CD4-positive, alpha-beta memory T cell (primary cell): ENCODE measurements around the gene SCAPER. TPM values are rescaled to one million over a fixed set of nuclear protein-coding genes. Genes with fewer than 3 reads are reported as not detected.

Experiments
- CTCF ChIA-PET: fragments of 350-600 bp; sonication (Branson Sonifier 250); formaldehyde crosslinking; loops from one replicate; lab custom pipeline; 2021; ENCODE audit warnings: inconsistent platforms; ENCODE audit not compliant: partially characterized antibody; lab: Charles Lee
- POLR2A ChIA-PET: fragments of 350-600 bp; sonication (Branson Sonifier 250); formaldehyde crosslinking; loops from one replicate; lab custom pipeline; 2021; ENCODE audit not compliant: partially characterized antibody; lab: Charles Lee
- DNase-seq, 5 donors: peaks; one replicate each; pipeline versions ENCODE4 v3.0.0 to v3.0.0-alpha.2; 2020 to 2022; ENCODE audit warnings: mixed read lengths in 1 of 5
- H3K27ac ChIP-seq: one replicate; pipeline ENCODE4 v1.7.0; 2013; ENCODE audit warnings: low read depth, low read length
- H3K27me3 ChIP-seq: 2 replicates; pipeline ENCODE4 v1.7.0; 2013; ENCODE audit warnings: mild to moderate bottlenecking, low read length, moderate library complexity; ENCODE audit not compliant: insufficient read depth
- H3K36me3 ChIP-seq: 2 replicates; pipeline ENCODE4 v1.7.0; 2013; ENCODE audit warnings: mild to moderate bottlenecking, low read length, moderate library complexity; ENCODE audit not compliant: insufficient read depth
- H3K4me1 ChIP-seq: 2 replicates; pipeline ENCODE4 v1.7.0; 2013; ENCODE audit warnings: mild to moderate bottlenecking, low read length, moderate library complexity; ENCODE audit not compliant: insufficient read depth
- H3K4me3 ChIP-seq, 2 donors: one replicate each; pipeline ENCODE4 v1.7.0; 2013; ENCODE audit warnings: low read length in 2 of 2, mild to moderate bottlenecking in 1 of 2
- H3K9me3 ChIP-seq, 2 donors: one replicate each; pipeline ENCODE4 v1.7.0; 2013; ENCODE audit warnings: low read length in 2 of 2, control low read depth in 1 of 2; ENCODE audit not compliant: control insufficient read depth in 1 of 2
- H3K27ac Mint-ChIP-seq, 7 donors: one replicate each; pipeline ENCODE4 v1.8.0; 2020 to 2021; ENCODE audit warnings: mixed read lengths in 7 of 7, mild to moderate bottlenecking in 6 of 7, inconsistent platforms in 3 of 7, moderate library complexity in 3 of 7
- H3K27me3 Mint-ChIP-seq, 2 donors: one replicate each; pipeline ENCODE4 v1.8.0; 2020 to 2021; ENCODE audit warnings: mixed read lengths in 2 of 2
- H3K36me3 Mint-ChIP-seq, 2 donors: one replicate each; pipeline ENCODE4 v1.8.0; 2020 to 2021; ENCODE audit warnings: mixed read lengths in 2 of 2, inconsistent platforms in 1 of 2, mild to moderate bottlenecking in 1 of 2
- H3K4me1 Mint-ChIP-seq, 4 donors: one replicate each; pipeline ENCODE4 v1.8.0; 2020 to 2021; ENCODE audit warnings: mixed read lengths in 4 of 4, mild to moderate bottlenecking in 1 of 4
- H3K4me3 Mint-ChIP-seq, 8 donors: one replicate each; pipeline ENCODE4 v1.8.0; 2020 to 2021; ENCODE audit warnings: mixed read lengths in 8 of 8, mild to moderate bottlenecking in 7 of 8, moderate library complexity in 6 of 8, inconsistent platforms in 3 of 8
- H3K9me3 Mint-ChIP-seq, 8 donors: one replicate each; pipeline ENCODE4 v1.8.0; 2020 to 2021; ENCODE audit warnings: mixed read lengths in 8 of 8, mild to moderate bottlenecking in 5 of 8, inconsistent platforms in 3 of 8, moderate library complexity in 1 of 8
- intact Hi-C: fragments of 100-400 bp; cut with micrococcal nuclease; formaldehyde crosslinking; loops from one replicate; pipeline ENCODE4 v1.15.1; 2023
- polyA plus RNA-seq, 2 donors: library from polyadenylated mRNA; unstranded; fragments of 300-500 nt; fragmentation: Illumina TruSeq; gene quantifications; one replicate each; pipeline ENCODE4 v1.2.3, GENCODE V29; 2021
- total RNA-seq, 2 experiments: library from RNA; stranded (reverse); gene quantifications; one replicate each; pipeline ENCODE4 v1.2.3, GENCODE V29; 2021

Gene SCAPER
- total and polyA plus RNA-seq, 4 experiments from 2014 or later = 7.2 to 41.4 (median 34.3) TPM

GRCh38 chr15:76398317-76399104 lies 506.6 kb downstream of the SCAPER start:
- H3K36me3 ChIP-seq = no peaks in the 10 kb centered on the region
- no peak overlapping the region for H3K4me3 ChIP-seq
- H3K36me3 Mint-ChIP-seq = peaks cover 20 to 32% of the 10 kb centered on the region in 2 donors
- H3K4me1 Mint-ChIP-seq = no peaks in the 10 kb centered on the region
- no peaks in the 10 kb centered on the region for H3K9me3 ChIP-seq
- ChIA-PET CTCF (no interaction called here), POLR2A (no interaction called here)
- intact Hi-C loops = no loop called here
- no peak overlapping the region for H3K4me3 Mint-ChIP-seq
- no peak for DNase-seq
- no peaks in the 10 kb centered on the region for H3K27me3 ChIP-seq
- H3K27me3 Mint-ChIP-seq = no peaks in the 10 kb centered on the region
- no peaks in the 10 kb centered on the region for H3K9me3 Mint-ChIP-seq
- H3K27ac ChIP-seq = no peak overlapping the region
- H3K27ac Mint-ChIP-seq = no peak overlapping the region
- no peaks in the 10 kb centered on the region for H3K4me1 ChIP-seq

GRCh38 chr15:76393614-76394013 lies 511.5 kb downstream of the SCAPER start:
- H3K4me3 ChIP-seq = no peak overlapping the region
- Mint-ChIP-seq H3K27ac (no peak overlapping the region), H3K4me1 (no peaks in the 10 kb centered on the region), H3K36me3 (peaks cover 6 to 17% of the 10 kb centered on the region in 2 donors), H3K9me3 (no peaks in the 10 kb centered on the region), H3K27me3 (no peaks in the 10 kb centered on the region), H3K4me3 (no peak overlapping the region)
- POLR2A ChIA-PET = no interaction called here
- H3K36me3 ChIP-seq = no peaks in the 10 kb centered on the region
- no peaks in the 10 kb centered on the region for H3K4me1 ChIP-seq
- H3K27ac ChIP-seq = no peak overlapping the region
- CTCF ChIA-PET = no interaction called here
- DNase-seq = no peak
- no peaks in the 10 kb centered on the region for H3K27me3 ChIP-seq
- H3K9me3 ChIP-seq = no peaks in the 10 kb centered on the region
- intact Hi-C loops = no loop called here

- H3K36me3 Mint-ChIP-seq = peaks cover 8 to 20% of the 10 kb centered on the region in 2 donors
- H3K27ac Mint-ChIP-seq = no peak overlapping the region
- H3K4me3 ChIP-seq = no peak overlapping the region
- no peaks in the 10 kb centered on the region for H3K27me3 Mint-ChIP-seq
- no peak overlapping the region for H3K4me3 Mint-ChIP-seq
- no peaks in the 10 kb centered on the region for H3K4me1 Mint-ChIP-seq
- H3K27me3 ChIP-seq = no peaks in the 10 kb centered on the region
- no peaks in the 10 kb centered on the region for H3K36me3 ChIP-seq
- DNase-seq = no peak
- H3K9me3 ChIP-seq = no peaks in the 10 kb centered on the region
- H3K4me1 ChIP-seq = no peaks in the 10 kb centered on the region
- peaks cover 0 to 2% (median 0%) of the 10 kb centered on the region in 8 donors for H3K9me3 Mint-ChIP-seq
- POLR2A ChIA-PET = no interaction called here
- no peak overlapping the region for H3K27ac ChIP-seq
- intact Hi-C loops = no loop called here
- CTCF ChIA-PET = no interaction called here
These were observed 513.3 kb downstream of the SCAPER start for GRCh38 chr15:76391847-76392246.

GRCh38 chr15:76391309-76391708 lies 513.8 kb downstream of the SCAPER start:
- Mint-ChIP-seq H3K27ac (no peak overlapping the region), H3K4me3 (no peak overlapping the region), H3K9me3 (peaks cover 0 to 7% (median 0%) of the 10 kb centered on the region in 8 donors), H3K4me1 (no peaks in the 10 kb centered on the region), H3K36me3 (peaks cover 12 to 25% of the 10 kb centered on the region in 2 donors), H3K27me3 (no peaks in the 10 kb centered on the region)
- Histone ChIP-seq H3K27me3 (no peaks in the 10 kb centered on the region), H3K36me3 (no peaks in the 10 kb centered on the region), H3K4me1 (no peaks in the 10 kb centered on the region), H3K9me3 (no peaks in the 10 kb centered on the region), H3K4me3 (no peak overlapping the region), H3K27ac (no peak overlapping the region)
- DNase-seq = no peak
- ChIA-PET POLR2A (no interaction called here), CTCF (no interaction called here)
- intact Hi-C loops = no loop called here

- Mint-ChIP-seq H3K4me1 (no peaks in the 10 kb centered on the region), H3K9me3 (peaks cover 0 to 7% (median 0%) of the 10 kb centered on the region in 8 donors), H3K4me3 (no peak overlapping the region), H3K36me3 (peaks cover 12 to 30% of the 10 kb centered on the region in 2 donors), H3K27me3 (no peaks in the 10 kb centered on the region), H3K27ac (no peak overlapping the region)
- Histone ChIP-seq H3K36me3 (no peaks in the 10 kb centered on the region), H3K27me3 (no peaks in the 10 kb centered on the region), H3K4me3 (no peak overlapping the region), H3K27ac (no peak overlapping the region), H3K9me3 (no peaks in the 10 kb centered on the region), H3K4me1 (no peaks in the 10 kb centered on the region)
- no peak for DNase-seq
- ChIA-PET CTCF (no interaction called here), POLR2A (no interaction called here)
- intact Hi-C loops = no loop called here
These were observed 514.6 kb downstream of the SCAPER start for GRCh38 chr15:76390571-76390970.

GRCh38 chr15:76386926-76387325 lies 518.2 kb downstream of the SCAPER start:
- H3K36me3 Mint-ChIP-seq = peaks cover 12 to 30% of the 10 kb centered on the region in 2 donors
- H3K27me3 Mint-ChIP-seq = no peaks in the 10 kb centered on the region
- no peak overlapping the region for H3K4me3 ChIP-seq
- H3K27ac Mint-ChIP-seq = peak overlapping the region in 1 of 7 donors; percentile 37
- DNase-seq = no peak
- no peaks in the 10 kb centered on the region for H3K9me3 ChIP-seq
- H3K27ac ChIP-seq = no peak overlapping the region
- H3K4me1 ChIP-seq = no peaks in the 10 kb centered on the region
- H3K4me1 Mint-ChIP-seq = no peaks in the 10 kb centered on the region
- H3K36me3 ChIP-seq = no peaks in the 10 kb centered on the region
- ChIA-PET CTCF (no interaction called here), POLR2A (no interaction called here)
- intact Hi-C loops = no loop called here
- no peaks in the 10 kb centered on the region for H3K27me3 ChIP-seq
- no peak overlapping the region for H3K4me3 Mint-ChIP-seq
- peaks cover 0 to 7% (median 0%) of the 10 kb centered on the region in 8 donors for H3K9me3 Mint-ChIP-seq

- Histone ChIP-seq H3K27ac (no peak overlapping the region), H3K36me3 (no peaks in the 10 kb centered on the region), H3K27me3 (no peaks in the 10 kb centered on the region), H3K4me3 (no peak overlapping the region), H3K4me1 (no peaks in the 10 kb centered on the region), H3K9me3 (no peaks in the 10 kb centered on the region)
- Mint-ChIP-seq H3K9me3 (peaks cover 0 to 7% (median 0%) of the 10 kb centered on the region in 8 donors), H3K36me3 (peaks cover 15 to 33% of the 10 kb centered on the region in 2 donors), H3K4me3 (no peak overlapping the region), H3K27me3 (no peaks in the 10 kb centered on the region), H3K4me1 (no peaks in the 10 kb centered on the region), H3K27ac (no peak overlapping the region)
- ChIA-PET CTCF (no interaction called here), POLR2A (no interaction called here)
- intact Hi-C loops = no loop called here
- DNase-seq = no peak
These were observed 519.0 kb downstream of the SCAPER start for GRCh38 chr15:76386178-76386577.
